C4-2B (cell line): ENCODE measurements around the gene ATG7.

Experiments used
- CTCF ChIP-seq: fragments of 450-650 bp; conservative IDR thresholded peaks from 2 replicates; pipeline ENCODE4 v1.5.1; 2017; ENCODE audit warnings: mild to moderate bottlenecking
- ZFX ChIP-seq: fragments of 450-650 bp; IDR thresholded peaks from 2 replicates; pipeline ENCODE4 v1.6.1; 2017

- no peak for TF ChIP-seq CTCF
- TF ChIP-seq ZFX: no peak
Observed at GRCh38 chr3:11364181-11364580, 92.0 kb downstream of the ATG7 start.
